K562 (cell line): Measurements from ENCODE around the gene MYL6B. TPM values are rescaled to one million over a fixed set of nuclear protein-coding genes. Genes with fewer than 3 reads are reported as not detected.
A peak's percentile ranks its signal among the peaks of the same experiment; 100 is the strongest.

Experiments
- AFF4 ChIP-seq: sonication (generic); formaldehyde crosslinking; IDR thresholded peaks from 2 replicates; pipeline ENCODE4 v1.8.0; 2023; ENCODE audit warnings: mild to moderate bottlenecking, missing genetic modification reagents
- FOXP4 ChIP-seq: sonication (generic); formaldehyde crosslinking; IDR thresholded peaks from 2 replicates; pipeline ENCODE4 v1.8.0; 2022; ENCODE audit warnings: mild to moderate bottlenecking, missing genetic modification reagents, borderline replicate concordance
- HOMEZ ChIP-seq: fragments of 250-450 bp; sonication (Bioruptor Pico); IDR thresholded peaks from 2 replicates; pipeline ENCODE4 v1.4.0; 2020; ENCODE audit warnings: mild to moderate bottlenecking, moderate library complexity
- KLF16 ChIP-seq: IDR thresholded peaks from 2 replicates; pipeline ENCODE4 v1.6.1; 2016; ENCODE audit warnings: antibody characterized with exemption
- REST ChIP-seq, 2 experiments: fragments of 450-650 bp; formaldehyde crosslinking in 1 of 2; IDR thresholded peaks; 2 replicates each; pipeline versions ENCODE4 v1.4.0 to v1.6.1; 2014 to 2020; ENCODE audit warnings: mild to moderate bottlenecking in 2 of 2, borderline replicate concordance in 1 of 2, low read depth in 1 of 2
- SFPQ ChIP-seq: fragments of 200-400 bp; formaldehyde crosslinking; IDR thresholded peaks from 2 replicates; pipeline ENCODE4 v1.6.1; 2017; ENCODE audit warnings: mild to moderate bottlenecking, low read depth, low read length, moderate library complexity
- polyA plus RNA-seq, 8 experiments: library from polyadenylated mRNA; depleted of rRNA in 4 of 8; stranded (reverse) in 5 of 8; unstranded in 3 of 8; fragments of >200 nt; fragmentation: Nextera tagmentation in 2 of 8; fragmentation: Illumina TruSeq in 1 of 8; extraction: Ambion mirVana in 2 of 8; extraction: Trizol in 1 of 8; gene quantifications; 2 replicates each; pipeline versions ENCODE4 v1.2.1 to v1.2.3, GENCODE V29; 2011 to 2014; ENCODE audit warnings: inconsistent platforms in 1 of 8, missing spikeins in 1 of 8
- total RNA-seq, 7 experiments: library from RNA; depleted of rRNA in 6 of 7; stranded (reverse); fragments of >200 nt in 6 of 7; fragmentation: Illumina TruSeq in 2 of 7; extraction: Trizol in 2 of 7; gene quantifications; 2 replicates each; pipeline versions ENCODE4 v1.2.1 to v1.2.3, GENCODE V29; 2011 to 2021; ENCODE audit warnings: low replicate concordance in 1 of 7

The MYL6B gene
- total and polyA plus RNA-seq, 9 of the 15 experiments (the other 6 are each of a cell fraction or from before 2014, with no cell fraction given) = 42.8 to 77.3 (median 68.6) TPM

- TF ChIP-seq FOXP4 (CRISPR knock-in tag) (0 out of 2 replicates have a peak, but pooled peaks have one; percentile 47), KLF16 (no peak), HOMEZ (CRISPR knock-in tag) (no peak), AFF4 (CRISPR knock-in tag) (peak; percentile 78), SFPQ (no peak), REST (IDR thresholded peaks at IDR 0.05; ENCODE audit: borderline replicate concordance) (no peak), REST (CRISPR knock-in tag; IDR thresholded peaks at IDR 0.05; ENCODE audit: low read depth) (0 out of 2 replicates have a peak, but pooled peaks have one; percentile 46)
Observed at GRCh38 chr12:56158029-56158925, 5.9 kb downstream of the MYL6B start, which contains the start of gene MYL6 (continued).
